Measurements from ENCODE around the gene FXYD6.
"Not testable (repeated sequence)": the region's sequence is repeated elsewhere in the genome, so short reads cannot be mapped to it uniquely, and the experiment has no call there.

Gene FXYD6

DNA sequence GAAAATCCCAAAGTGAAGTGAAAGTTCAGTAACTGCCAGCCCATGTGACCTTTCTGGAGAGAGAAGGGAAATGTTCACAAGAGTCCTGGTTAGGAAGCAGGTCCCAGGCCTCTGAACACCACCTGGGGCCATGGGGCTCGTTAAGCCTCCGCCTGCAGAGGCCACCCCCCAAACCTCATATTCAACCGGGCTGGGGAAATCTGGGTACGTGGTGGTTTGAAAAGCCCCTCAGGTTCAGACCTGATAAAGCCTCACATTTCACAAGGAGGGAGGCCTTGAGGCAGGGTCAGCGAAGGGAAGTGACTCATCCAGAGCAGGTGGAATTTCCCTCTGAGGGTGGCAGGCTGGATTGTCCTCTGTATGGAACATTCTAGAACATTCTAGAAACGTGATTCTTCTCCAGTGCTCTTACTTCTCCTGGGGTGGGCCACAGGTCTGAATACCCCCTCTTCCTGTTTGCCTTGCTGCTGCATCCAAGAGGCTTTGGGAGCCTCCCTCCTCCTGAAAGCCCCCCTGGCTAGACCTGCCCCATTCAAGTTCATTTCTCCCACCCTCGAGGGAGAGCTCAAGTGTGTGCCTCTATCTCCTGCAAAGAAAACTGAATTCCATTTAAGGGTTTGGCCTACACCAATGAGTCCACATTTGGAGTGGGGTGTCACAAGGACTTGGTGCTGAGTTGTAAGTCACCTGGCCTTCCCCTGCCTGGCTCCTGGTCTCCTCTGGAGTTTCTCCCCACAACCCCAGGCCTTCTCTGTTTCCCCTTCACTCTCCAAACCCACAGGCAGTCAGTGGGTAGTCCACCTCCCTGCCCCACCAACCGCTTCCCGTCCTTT, 58.2 kb downstream of the FXYD6 start:
- Mint-ChIP-seq H3K9me3 (no peaks in the 10 kb centered on the region), H3K27ac (peak overlapping the region; percentile 95), H3K36me3 (no peaks in the 10 kb centered on the region), H3K4me1 (peaks cover 66% of the 10 kb centered on the region), H3K27me3 (no peaks in the 10 kb centered on the region), H3K4me3 (peak overlapping the region; percentile 57)

DNA sequence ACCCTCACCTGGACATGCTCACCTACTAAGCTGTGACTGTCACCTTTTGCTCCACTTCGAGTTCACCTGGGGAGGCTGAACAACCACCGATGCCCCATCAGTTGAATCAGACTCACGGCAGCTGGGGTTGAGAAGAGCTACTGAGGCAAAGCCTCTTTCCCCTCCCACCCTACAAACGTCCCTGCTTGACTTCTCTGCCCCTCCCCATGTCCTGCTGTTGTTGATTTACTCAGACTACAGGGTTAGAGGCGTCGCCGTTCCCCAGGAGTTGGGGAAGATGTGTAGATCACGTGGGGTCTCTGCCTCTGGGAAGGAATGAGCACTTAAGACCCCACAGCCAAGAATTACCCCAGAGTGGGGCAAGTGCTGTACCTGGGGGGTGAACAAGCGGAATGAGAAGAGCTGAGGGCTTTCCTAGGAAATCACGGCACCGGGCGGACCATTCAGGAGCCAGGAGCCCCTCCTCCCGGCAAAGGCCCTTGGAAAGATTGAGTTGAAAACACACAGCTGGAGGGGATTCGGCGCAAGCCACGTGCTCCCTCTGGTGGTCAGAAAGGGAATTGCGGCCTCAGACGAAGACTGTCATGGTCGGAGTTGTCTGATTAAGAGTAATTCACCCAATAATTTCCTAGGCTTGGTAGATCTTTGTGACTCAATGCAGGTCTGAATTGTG, 59.0 kb downstream of the FXYD6 start:
- Mint-ChIP-seq H3K27me3 (no peaks in the 10 kb centered on the region), H3K4me3 (peak overlapping the region; percentile 57), H3K4me1 (peaks cover 61% of the 10 kb centered on the region)

DNA sequence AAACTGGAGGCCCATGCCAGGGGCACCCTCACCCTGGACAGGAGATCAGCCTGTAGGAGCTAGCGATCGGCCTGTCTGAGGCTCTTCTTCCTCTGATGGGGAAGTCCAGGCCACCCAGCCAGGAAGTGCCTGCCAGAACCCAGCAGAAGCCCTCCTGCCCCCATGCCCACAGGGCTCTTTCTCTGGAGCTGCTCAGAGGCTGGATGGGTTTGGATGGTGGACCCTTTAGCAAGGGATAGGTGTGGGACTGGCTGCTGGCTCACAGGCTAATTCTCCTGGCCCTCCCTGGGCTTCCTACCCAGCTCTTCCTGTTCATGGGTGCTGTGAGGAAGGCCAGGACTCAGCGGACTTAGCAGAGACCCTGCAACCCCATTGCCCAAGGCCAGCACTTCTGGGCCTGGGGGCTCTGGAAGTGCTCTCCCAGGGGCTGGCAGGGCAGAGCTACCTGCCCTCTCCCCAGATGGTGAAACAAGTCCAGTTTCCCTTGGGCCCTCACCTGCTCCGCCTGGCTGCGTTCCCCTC, 59.6 kb downstream of the FXYD6 start:
- Mint-ChIP-seq H3K9me3 (no peaks in the 10 kb centered on the region), H3K4me1 (peaks cover 56% of the 10 kb centered on the region), H3K4me3 (no peak overlapping the region), H3K27me3 (no peaks in the 10 kb centered on the region), H3K36me3 (no peaks in the 10 kb centered on the region), H3K27ac (peak overlapping the region; percentile 95)

More for the DNA sequence above, 59.0 kb downstream of the FXYD6 start:
- Mint-ChIP-seq H3K27ac (peak overlapping the region; percentile 95), H3K9me3 (no peaks in the 10 kb centered on the region), H3K36me3 (no peaks in the 10 kb centered on the region)

DNA sequence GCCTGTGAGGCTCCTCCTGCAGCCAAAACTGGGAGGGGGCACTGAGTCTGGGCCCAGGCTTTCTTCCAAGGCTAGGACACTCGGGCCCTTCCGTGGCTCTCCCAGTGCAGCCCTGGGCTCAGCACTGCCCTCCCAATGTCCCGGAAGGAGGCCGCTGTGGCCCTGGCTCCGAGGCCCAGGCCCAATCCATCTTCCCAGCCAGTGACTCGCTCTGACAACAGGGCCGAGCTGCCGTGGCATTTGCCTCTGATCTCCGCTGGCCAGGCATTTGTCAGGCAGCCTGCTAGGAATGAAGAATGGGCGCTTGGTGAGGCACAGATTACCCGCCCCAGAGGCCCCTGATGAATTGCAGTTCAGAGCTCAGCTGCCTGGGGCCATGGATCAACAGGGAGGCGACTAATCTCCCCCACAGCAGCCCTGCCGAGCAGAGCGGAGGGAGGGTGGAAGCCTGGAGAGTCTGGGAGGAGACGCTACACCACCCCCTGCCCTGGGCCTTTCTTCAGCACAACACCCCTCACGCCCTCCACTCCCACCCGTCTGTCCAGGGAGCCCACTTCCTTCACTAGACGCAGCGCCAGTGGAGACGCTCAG, 60.2 kb downstream of the FXYD6 start:
- H3K36me3 Mint-ChIP-seq, result no peaks in the 10 kb centered on the region
- H3K4me1 Mint-ChIP-seq, result peaks cover 53% of the 10 kb centered on the region
- no peaks in the 10 kb centered on the region for H3K9me3 Mint-ChIP-seq
- peak overlapping the region; percentile 72 for H3K4me3 Mint-ChIP-seq
- no peaks in the 10 kb centered on the region for H3K27me3 Mint-ChIP-seq
- H3K27ac Mint-ChIP-seq, result peak overlapping the region; percentile 95

DNA sequence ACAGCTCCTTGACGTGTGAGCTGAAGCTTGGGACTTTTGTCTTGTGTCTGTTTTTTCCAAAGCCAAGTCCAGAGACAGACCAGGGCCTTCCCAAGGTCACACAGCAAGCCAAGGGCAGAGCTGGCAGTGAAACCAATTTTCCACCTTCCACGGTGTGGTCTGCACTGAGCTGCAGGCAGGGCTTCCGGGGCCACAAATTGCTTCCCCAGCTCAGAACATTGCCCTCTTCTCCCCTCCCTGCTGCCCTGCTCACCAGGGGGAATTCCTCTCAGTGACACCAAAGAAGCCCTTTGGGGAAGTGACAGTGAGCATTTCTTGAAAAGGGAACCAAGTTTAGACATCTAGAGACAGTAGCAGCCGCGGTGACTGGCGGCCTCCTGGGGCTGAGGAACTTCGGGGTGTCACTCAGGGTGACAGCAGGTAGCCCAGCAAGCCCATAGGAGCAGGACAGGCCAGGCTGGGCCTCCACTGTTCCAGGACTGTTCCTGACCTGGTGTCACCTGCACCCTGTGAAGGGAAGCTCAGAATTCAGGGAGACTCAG, 61.1 kb downstream of the FXYD6 start:
- Mint-ChIP-seq H3K9me3 (no peaks in the 10 kb centered on the region), H3K36me3 (no peaks in the 10 kb centered on the region), H3K4me1 (peaks cover 53% of the 10 kb centered on the region), H3K27ac (peak overlapping the region; percentile 92), H3K4me3 (peak overlapping the region; percentile 75), H3K27me3 (no peaks in the 10 kb centered on the region)

DNA sequence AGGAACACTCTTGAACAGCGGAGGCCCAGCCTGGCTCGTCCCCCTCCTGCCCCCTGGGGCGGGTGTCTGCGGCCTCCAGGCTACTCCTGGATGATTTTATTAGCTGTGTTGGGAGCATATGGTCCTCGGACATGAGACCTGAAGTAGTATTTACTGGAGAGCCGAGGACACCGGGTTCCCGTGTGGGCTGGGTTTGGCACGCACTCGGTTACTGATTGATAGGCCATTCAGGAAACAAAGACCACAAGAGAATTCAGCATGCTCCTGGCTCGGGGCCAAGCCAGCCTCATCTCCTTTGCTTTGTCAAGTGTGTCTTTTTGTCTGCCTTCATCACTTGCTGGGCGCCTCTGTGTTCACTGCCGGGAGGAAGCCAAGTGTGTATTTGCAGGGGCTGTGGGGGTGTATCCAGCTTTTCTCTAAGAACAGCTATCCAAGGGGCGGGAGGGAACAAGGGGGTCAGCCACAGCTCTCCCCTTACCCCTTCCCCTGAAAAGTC, 61.6 kb downstream of the FXYD6 start:
- Mint-ChIP-seq H3K4me1 (peaks cover 52% of the 10 kb centered on the region), H3K27me3 (no peaks in the 10 kb centered on the region), H3K9me3 (no peaks in the 10 kb centered on the region), H3K36me3 (no peaks in the 10 kb centered on the region), H3K27ac (peak overlapping the region; percentile 92), H3K4me3 (peak overlapping the region; percentile 75)

DNA sequence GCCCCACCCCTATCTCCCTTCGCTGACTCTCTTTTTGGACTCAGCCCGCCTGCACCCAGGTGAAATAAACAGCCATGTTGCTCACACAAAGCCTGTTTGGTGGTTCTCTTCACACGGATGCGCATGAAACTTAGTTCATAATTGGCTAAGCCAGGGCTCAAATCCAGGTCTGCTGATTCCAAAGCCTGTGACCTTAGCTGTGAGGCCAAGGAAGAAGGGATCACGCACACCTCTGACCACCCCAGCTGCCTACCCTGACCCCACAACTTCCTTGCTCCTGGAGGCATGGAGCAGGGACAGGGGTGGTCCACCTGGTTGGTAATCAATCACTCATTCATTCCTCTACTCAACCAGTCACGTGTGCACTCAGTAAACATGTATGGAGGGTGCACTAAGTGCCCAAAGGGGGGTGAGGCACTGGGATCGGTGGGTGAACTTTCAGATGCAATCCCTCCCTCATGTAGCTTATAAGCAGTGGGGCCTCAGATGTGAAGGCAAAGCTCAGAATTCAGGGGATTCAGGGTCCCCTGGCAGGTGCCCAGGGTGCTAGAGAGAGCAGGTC, 62.2 kb downstream of the FXYD6 start:
- peak overlapping the region; percentile 75 for H3K4me3 Mint-ChIP-seq
- no peaks in the 10 kb centered on the region for H3K27me3 Mint-ChIP-seq
- no peaks in the 10 kb centered on the region for H3K9me3 Mint-ChIP-seq
- H3K4me1 Mint-ChIP-seq, result peaks cover 54% of the 10 kb centered on the region
- H3K36me3 Mint-ChIP-seq, result no peaks in the 10 kb centered on the region
- peak overlapping the region; percentile 92 for H3K27ac Mint-ChIP-seq

DNA sequence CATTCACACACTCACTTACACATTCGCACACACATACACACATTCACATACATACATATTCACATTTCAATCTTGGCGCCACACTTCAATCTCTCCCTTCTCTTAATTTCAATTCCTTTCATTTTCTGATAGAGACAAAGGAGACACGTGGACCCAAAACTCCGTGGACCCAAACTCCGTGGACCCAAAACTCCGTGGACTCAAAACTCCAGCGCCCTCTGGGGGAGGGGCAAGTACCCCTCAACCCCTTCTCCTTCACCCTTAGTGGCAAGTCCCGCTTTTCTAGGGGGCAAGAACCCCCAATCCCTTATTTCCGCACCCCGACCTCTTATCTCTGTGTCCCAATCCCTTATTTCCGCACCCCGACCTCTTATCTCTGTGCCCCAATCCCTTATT, 66.4 kb downstream of the FXYD6 start:
- H3K4me1 Mint-ChIP-seq, result peaks cover 24% of the 10 kb centered on the region
- H3K27me3 Mint-ChIP-seq, H3K9me3 Mint-ChIP-seq, H3K36me3 Mint-ChIP-seq, H3K27ac Mint-ChIP-seq: not testable (repeated sequence)
- peak overlapping the region; percentile 1 for H3K4me3 Mint-ChIP-seq

DNA sequence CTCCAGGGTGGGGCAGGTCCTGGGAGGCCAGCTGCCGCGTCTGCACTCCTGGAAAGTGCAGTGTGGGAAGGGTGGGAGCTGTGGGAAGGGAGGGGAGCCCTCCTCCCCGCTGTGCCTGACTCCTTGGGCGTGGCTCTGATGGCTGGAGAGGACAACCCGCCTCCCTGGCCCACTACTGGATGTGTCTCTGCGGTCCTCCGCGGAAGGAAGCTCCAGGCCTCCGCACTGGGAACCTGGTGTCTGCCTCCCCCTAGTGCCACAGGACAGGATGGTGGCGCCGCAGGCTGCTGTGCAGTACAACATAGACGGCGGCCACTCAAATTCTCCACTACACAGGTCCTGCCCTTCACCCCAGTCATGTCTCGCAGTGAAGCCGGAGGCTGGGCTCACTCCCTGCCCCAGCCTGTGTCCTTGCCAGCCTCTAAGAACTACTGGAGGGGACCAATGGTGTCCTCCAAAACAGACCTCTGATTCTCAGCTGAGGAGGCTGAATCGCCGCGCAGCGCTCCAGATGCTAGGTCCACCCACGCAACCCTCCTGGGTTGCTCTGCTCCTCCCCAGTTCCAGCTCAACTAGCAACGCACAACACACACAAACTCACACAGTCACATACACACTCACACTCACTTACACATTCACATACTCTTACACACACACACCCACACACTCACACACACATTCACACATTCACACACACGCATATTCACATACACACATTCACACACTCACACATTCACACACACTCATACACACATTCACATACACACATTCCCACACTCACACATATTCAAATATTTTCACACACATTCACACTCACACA, 67.0 kb downstream of the FXYD6 start:
- Mint-ChIP-seq H3K4me3 (peak overlapping the region; percentile 1), H3K36me3 (no peaks in the 10 kb centered on the region), H3K4me1 (peaks cover 18% of the 10 kb centered on the region), H3K27ac (no peak overlapping the region), H3K27me3 (no peaks in the 10 kb centered on the region), H3K9me3 (no peaks in the 10 kb centered on the region)

DNA sequence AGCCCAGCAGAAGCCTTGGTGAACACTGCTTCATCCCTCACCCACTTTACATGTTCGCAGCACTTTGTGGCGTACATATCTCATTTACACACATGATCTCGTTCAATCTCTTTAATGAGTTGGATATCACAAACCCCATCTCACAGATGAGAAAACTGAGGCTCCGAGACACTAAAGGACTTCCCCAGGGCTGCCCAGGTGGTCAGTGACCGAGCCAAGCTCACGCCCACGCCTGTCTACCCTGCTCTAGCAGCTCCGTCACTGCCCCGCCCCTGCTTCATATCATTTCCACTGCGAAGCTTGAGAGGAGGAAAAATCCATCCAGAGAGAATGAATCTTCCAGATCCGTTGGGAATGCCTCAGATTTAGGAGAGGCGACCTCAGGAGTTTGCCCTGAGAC, 67.7 kb downstream of the FXYD6 start:
- H3K27ac Mint-ChIP-seq, result no peak overlapping the region
- H3K36me3 Mint-ChIP-seq, result no peaks in the 10 kb centered on the region
- H3K4me3 Mint-ChIP-seq, result no peak overlapping the region
- H3K9me3 Mint-ChIP-seq, result no peaks in the 10 kb centered on the region
- peaks cover 14% of the 10 kb centered on the region for H3K4me1 Mint-ChIP-seq
- no peaks in the 10 kb centered on the region for H3K27me3 Mint-ChIP-seq

DNA sequence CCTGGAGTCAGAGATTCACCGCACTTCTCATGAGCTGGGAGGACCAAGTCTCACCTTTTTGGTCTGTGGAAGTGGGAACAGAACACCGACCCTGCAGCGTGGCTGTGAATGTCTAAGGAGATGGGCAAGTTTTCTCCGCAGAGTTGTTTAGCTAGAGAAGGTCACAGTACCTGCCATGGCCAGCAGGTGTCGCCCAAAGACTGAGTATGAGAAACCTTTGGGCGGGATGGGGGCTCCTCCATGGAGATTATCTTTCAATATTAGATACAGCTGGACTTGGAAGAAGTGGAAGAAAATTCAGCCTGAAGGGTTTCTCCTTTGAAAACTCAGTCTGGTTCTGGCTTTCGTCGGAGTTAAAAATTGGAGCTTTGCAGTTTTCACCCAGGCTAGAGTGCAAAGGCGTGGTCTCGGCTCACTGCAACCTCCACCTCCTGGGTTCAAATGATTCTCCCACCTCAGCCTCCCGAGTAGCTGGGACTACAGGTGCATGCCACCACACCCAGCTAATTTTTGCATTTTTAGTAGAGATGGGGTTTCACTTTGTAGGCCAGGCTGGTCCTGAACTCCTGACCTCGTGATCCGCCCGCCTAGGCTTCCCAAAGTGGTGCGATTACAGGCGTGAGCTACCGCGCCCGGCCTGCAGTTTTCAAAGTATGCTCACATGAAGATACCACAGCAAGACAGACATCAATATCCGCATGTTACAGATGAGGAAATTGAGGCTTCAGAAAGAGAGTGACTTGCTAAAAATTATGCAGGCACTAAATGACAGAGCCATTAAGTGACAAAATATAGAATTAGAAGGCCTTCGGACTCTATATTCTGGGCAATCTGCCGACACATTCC, 68.8 kb downstream of the FXYD6 start:
- Mint-ChIP-seq H3K27ac (no peak overlapping the region), H3K27me3 (no peaks in the 10 kb centered on the region), H3K36me3 (no peaks in the 10 kb centered on the region), H3K4me3 (no peak overlapping the region), H3K4me1 (peaks cover 10% of the 10 kb centered on the region), H3K9me3 (no peaks in the 10 kb centered on the region)

DNA sequence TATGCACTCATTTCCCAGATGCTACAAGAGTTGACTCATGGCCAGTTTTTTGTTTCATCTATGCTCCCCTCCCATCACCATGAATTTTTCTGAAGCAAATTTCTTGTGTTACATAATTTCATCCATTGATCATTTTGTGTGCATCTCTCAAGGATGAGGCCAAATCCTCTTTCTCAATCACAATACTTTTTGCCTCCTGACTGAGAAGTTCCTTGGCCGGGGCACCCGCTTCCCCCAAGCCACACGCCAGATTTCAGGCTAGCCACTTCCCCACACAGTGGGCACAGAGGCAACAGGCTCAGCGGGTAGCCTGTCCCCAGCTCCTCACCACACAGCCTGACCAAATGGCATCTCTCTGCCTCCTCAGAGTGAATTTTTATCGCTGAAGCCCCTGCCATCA, 69.6 kb downstream of the FXYD6 start:
- Mint-ChIP-seq H3K27me3 (no peaks in the 10 kb centered on the region), H3K4me1 (peaks cover 10% of the 10 kb centered on the region), H3K27ac (no peak overlapping the region)

DNA sequence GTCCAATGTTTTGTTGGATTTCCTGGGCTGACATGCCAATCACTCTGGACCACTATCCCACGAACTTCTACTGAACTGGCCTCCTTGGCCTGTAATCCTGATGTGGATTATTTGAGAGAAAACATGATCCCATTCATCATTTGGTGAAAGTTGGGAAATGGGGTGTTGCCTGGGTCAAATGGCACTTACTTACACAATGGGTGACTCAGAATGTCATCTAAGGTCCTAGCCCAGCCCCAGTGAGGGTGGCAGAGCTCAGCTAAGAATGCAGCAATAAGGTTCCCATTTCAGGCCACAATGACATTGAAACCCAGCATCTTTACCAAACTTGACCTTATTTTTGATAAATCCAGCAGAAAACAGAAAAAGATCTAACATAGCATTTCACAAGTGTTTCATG, 71.4 kb downstream of the FXYD6 start:
- Mint-ChIP-seq H3K9me3 (no peaks in the 10 kb centered on the region), H3K27ac (no peak overlapping the region), H3K4me3 (no peak overlapping the region), H3K4me1 (peaks cover 10% of the 10 kb centered on the region), H3K27me3 (no peaks in the 10 kb centered on the region), H3K36me3 (no peaks in the 10 kb centered on the region)

More for the DNA sequence above, 69.6 kb downstream of the FXYD6 start:
- H3K36me3 Mint-ChIP-seq, result no peaks in the 10 kb centered on the region
- H3K4me3 Mint-ChIP-seq, result no peak overlapping the region
- H3K9me3 Mint-ChIP-seq, result no peaks in the 10 kb centered on the region

DNA sequence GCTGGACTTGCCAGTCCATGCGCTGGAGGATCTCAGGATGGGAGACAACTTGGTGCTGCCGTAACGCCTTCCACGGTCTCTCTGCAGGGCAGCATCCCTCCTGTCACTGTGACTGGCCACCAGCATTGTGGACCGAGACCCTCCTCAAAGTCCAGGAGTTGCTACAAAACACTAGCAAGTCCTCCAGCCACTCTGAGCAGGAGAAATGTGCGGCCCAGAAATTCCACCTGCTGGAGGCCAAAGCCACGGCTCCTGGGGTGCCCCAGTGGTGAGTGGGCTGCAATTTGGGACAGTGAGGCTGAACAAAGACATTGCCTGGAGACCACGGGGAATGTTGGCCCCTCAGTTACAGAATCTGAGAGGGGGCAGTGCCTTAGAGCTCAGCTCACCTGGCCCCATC, 72.6 kb downstream of the FXYD6 start:
- Mint-ChIP-seq H3K27me3 (peaks cover 1% of the 10 kb centered on the region), H3K27ac (no peak overlapping the region), H3K4me1 (peaks cover 4% of the 10 kb centered on the region), H3K36me3 (no peaks in the 10 kb centered on the region), H3K9me3 (no peaks in the 10 kb centered on the region), H3K4me3 (no peak overlapping the region)

Data from activated naive CD4-positive, alpha-beta T cell treated with anti-CD3 and anti-CD28 coated beads, Interleukin-2, amount 50 U/mL, for 24 hours (primary cell).